Left cardiac atrium (tissue), 4 donors: Measurements from ENCODE around the gene LMTK3. TPM values are rescaled to one million over a fixed set of nuclear protein-coding genes. Genes with fewer than 3 reads are reported as not detected.
"Not testable (repeated sequence)": the region's sequence is repeated elsewhere in the genome, so short reads cannot be mapped to it uniquely, and the experiment has no call there.

ENCODE experiments used
- ATAC-seq, 2 donors: fragments of 200-7000 bp; cut with Tn5 transposase; one replicate each; pipeline ENCODE4 v1.9.1; 2020; ENCODE audit warnings: mild to moderate bottlenecking in 2 of 2, moderate library complexity in 2 of 2
- DNase-seq: peaks from one replicate; pipeline ENCODE4 v3.0.0-alpha.2; 2020
- intact Hi-C, 2 donors: fragments of 100-400 bp; cut with DNase I; formaldehyde crosslinking; loops; one replicate each; pipeline versions ENCODE4 v1.14.1 to v1.15.1; 2022 to 2023
- total RNA-seq, 2 donors: library from RNA; stranded (reverse); fragmentation: NEBNext Ultra II Directional; extraction: Animal tissue kit (Norgen Biotek cat#: 25700); gene quantifications; one replicate each; pipeline ENCODE4 v1.2.1, GENCODE V29; 2021
- donor health status: DM: no; HTN: yes; CAD: no.
- donor health status: DM: no; HTN: yes; CAD: no; lungs with severe emphysema.
- donor health status: DM: yes; HTN: yes; CAD: no.
- donor health status: Dilated cardiomyopathy.

The LMTK3 gene
- total RNA-seq, 2 donors from 2014 or later = 2.0 to 2.9 TPM

- intact Hi-C loops = no loop called here
- ATAC-seq = no peak
- DNase-seq = no peak
Measured at GRCh38 chr19:48544856-48545750, 33.5 kb upstream of the LMTK3 start.

- intact Hi-C loops = no loop called here
- no peak for DNase-seq
Measured at GRCh38 chr19:48543121-48543710, 31.6 kb upstream of the LMTK3 start.

GRCh38 chr19:48541813-48542212 is 30.2 kb upstream of the LMTK3 start:
- ATAC-seq (no peak), DNase-seq (no peak)
- intact Hi-C loops = no loop called here

More at GRCh38 chr19:48543121-48543710, 31.6 kb upstream of the LMTK3 start:
- peak in 1 of 2 donors; percentile 37 for ATAC-seq

- no peak for DNase-seq
- intact Hi-C loops = no loop called here
- ATAC-seq = no peak
Measured at GRCh38 chr19:48540110-48540509, 28.5 kb upstream of the LMTK3 start.

- intact Hi-C loops = no loop called here
- peak; percentile 54 for DNase-seq
- ATAC-seq = no peak
Measured at GRCh38 chr19:48539503-48540096, 28.0 kb upstream of the LMTK3 start.

- ATAC-seq, DNase-seq, intact Hi-C loops: not testable (repeated sequence)
Measured at GRCh38 chr19:48538057-48538456, 26.4 kb upstream of the LMTK3 start.

GRCh38 chr19:48537541-48537940 is 25.9 kb upstream of the LMTK3 start:
- ATAC-seq (no peak), DNase-seq (no peak)
- intact Hi-C loops = no loop called here

- no peak for DNase-seq
- intact Hi-C loops = no loop called here
- no peak for ATAC-seq
Measured at GRCh38 chr19:48533770-48534169, 22.1 kb upstream of the LMTK3 start.

GRCh38 chr19:48530770-48531169 is 19.1 kb upstream of the LMTK3 start:
- intact Hi-C loops = no loop called here
- ATAC-seq (no peak), DNase-seq (no peak)

- no peak for ATAC-seq
- intact Hi-C loops = no loop called here
- DNase-seq = no peak
Measured at GRCh38 chr19:48530066-48530720, 18.6 kb upstream of the LMTK3 start.

- DNase-seq = no peak
- intact Hi-C loops = no loop called here
- ATAC-seq = no peak
Measured at GRCh38 chr19:48529156-48529555, 17.5 kb upstream of the LMTK3 start.

- intact Hi-C loops = no loop called here
- DNase-seq (no peak), ATAC-seq (no peak)
Measured at GRCh38 chr19:48524732-48525131, 13.1 kb upstream of the LMTK3 start.

GRCh38 chr19:48524221-48524620 is 12.6 kb upstream of the LMTK3 start:
- intact Hi-C loops = no loop called here
- no peak for DNase-seq
- ATAC-seq = no peak

GRCh38 chr19:48520134-48520533 is 8.5 kb upstream of the LMTK3 start:
- intact Hi-C loops = no loop called here

GRCh38 chr19:48519426-48519825 is 7.8 kb upstream of the LMTK3 start:
- intact Hi-C loops = loop anchor here in 1 of 2 donors (5.0 kb wide), 1 partner anchor 38 kb away; no protein-coding TSS in a partner anchor
- not testable (repeated sequence) for ATAC-seq, DNase-seq

More at GRCh38 chr19:48520134-48520533, 8.5 kb upstream of the LMTK3 start:
- DNase-seq = no peak
- no peak for ATAC-seq

GRCh38 chr19:48518207-48518606 is 6.6 kb upstream of the LMTK3 start:
- ATAC-seq = no peak
- no peak for DNase-seq
- intact Hi-C loops = loop anchor here in 1 of 2 donors (5.0 kb wide), 1 partner anchor 39 kb away; no protein-coding TSS in a partner anchor

GRCh38 chr19:48516536-48516935 is 4.9 kb upstream of the LMTK3 start:
- no peak for DNase-seq
- intact Hi-C loops = loop anchor here in 1 of 2 donors (5.0 kb wide), 1 partner anchor 41 kb away; no protein-coding TSS in a partner anchor
- ATAC-seq = no peak

GRCh38 chr19:48514123-48514458 is 2.5 kb upstream of the LMTK3 start:
- intact Hi-C loops = no loop called here
- DNase-seq = no peak
- ATAC-seq = no peak

GRCh38 chr19:48513289-48514122 is 1.9 kb upstream of the LMTK3 start:
- intact Hi-C loops = no loop called here
- ATAC-seq (peak; percentile 79 to 88), DNase-seq (peak; percentile 62)
